ENCODE results near the gene GRWD1.
"Not testable (repeated sequence)": the region's sequence is repeated elsewhere in the genome, so short reads cannot be mapped to it uniquely, and the experiment has no call there.

The GRWD1 gene

DNA sequence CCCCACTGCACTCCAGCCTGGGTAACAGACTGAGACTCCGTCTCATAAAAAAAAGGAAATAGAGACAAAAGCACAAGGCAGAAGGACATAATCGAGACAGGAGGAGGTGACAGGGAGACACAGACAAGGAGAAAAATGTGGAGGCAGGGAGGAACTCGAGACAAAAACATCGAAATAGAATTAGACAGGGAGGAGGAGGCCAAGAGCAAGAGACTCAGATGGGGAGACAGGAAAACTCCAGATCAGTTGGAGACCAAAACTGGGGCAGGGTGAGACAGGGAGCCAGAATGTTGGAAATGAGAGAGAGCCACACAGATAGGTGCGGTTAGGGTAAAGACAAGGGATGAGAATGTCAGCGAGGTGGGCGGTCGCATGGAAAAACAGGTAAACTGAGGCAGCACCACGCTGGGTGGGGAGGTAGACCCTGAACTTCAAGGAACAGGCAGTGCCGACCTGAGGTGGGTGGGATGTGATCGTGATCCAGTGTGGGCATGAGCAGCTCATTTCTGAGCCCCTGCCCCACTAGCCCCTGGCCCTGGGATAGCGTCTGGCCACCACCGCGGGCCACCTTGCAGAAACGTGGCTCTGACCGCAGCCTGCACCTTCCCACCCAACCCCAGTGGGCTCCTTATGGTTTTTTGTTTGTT lies 38.6 kb downstream of the GRWD1 start:
- H3K18ac ChIP-seq (ENCODE audit: low read length), result no peak overlapping the region
- H2BK15ac ChIP-seq (replicated peaks; ENCODE audit: low read depth), result no peak overlapping the region
- H3K56ac ChIP-seq (ENCODE audit: low read length), result no peak overlapping the region
- no CpG with 5 or more reads among the region's 16 CpGs for WGBS (ENCODE audit: extremely low coverage, insufficient coverage, low lambda C conversion rate)
- no peaks in the 10 kb centered on the region for H3K27me3 ChIP-seq (ENCODE audit: insufficient read depth, low read length, poor library complexity)
- no peaks in the 10 kb centered on the region for H3K79me1 ChIP-seq (ENCODE audit: low read length)
- peaks cover 9% of the 10 kb centered on the region for H3K36me3 ChIP-seq (ENCODE audit: control insufficient read depth, insufficient read depth, low read length)
- no peak overlapping the region for H4K5ac ChIP-seq (ENCODE audit: low read length)
- no peak overlapping the region for H3K4me3 ChIP-seq (ENCODE audit: low read length)
- no peak overlapping the region for H2AK5ac ChIP-seq (ENCODE audit: low read length)
- H2BK120ac ChIP-seq (ENCODE audit: low read depth, low read length), result no peak overlapping the region
- H3K4me2 ChIP-seq (ENCODE audit: low read length), result no peak overlapping the region
- no peaks in the 10 kb centered on the region for H3K79me2 ChIP-seq (ENCODE audit: control insufficient read depth, insufficient read depth, low read length)
- H3K9ac ChIP-seq (ENCODE audit: low read length), result no peak overlapping the region
- no peaks in the 10 kb centered on the region for H3K4me1 ChIP-seq (ENCODE audit: control insufficient read depth, low read depth, low read length)
- no peak for DNase-seq
- H3K27ac ChIP-seq (ENCODE audit: low read depth, low read length), result no peak overlapping the region
- H2BK5ac ChIP-seq (ENCODE audit: low read length), result no peak overlapping the region
- no peak overlapping the region for H4K8ac ChIP-seq (ENCODE audit: low read depth, low read length)
- H3K23ac ChIP-seq (ENCODE audit: low read length), result no peak overlapping the region
- no peak overlapping the region for H3K4ac ChIP-seq (ENCODE audit: low read depth, low read length)

DNA sequence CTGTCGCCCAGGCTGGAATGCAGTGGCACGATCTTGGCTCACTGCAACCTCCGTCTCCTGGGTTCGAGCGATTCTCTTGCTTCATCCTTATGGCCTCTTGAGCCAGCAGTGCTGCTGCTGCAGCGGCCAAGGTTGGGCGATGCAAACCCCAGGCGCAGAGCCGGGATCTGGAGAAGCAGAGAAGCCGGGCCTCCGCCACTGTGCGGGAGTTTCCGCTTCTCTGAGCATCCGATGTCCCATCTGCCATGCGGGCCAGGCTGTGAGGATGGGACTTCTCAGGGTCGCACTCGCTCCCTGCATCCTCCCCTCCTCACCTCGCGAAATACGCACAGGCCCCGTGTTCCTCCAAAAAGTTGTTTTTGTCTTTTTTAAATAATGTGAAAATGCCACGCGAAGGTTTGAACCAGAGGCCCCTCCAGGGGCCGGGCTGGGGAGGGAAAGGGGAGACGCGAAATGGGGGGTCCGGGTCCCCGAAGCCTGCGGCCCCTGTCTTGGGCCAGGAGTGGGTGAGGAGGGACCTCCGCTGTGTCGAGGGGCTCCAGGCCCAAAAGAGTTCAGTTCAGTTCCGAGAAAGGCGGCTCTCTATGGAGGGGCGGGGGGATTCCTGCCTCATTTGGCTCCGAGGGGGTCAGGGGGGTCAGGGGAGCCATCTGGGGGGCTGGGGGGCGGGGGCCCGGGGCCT lies 39.3 kb downstream of the GRWD1 start:
- no peaks in the 10 kb centered on the region for H3K27me3 ChIP-seq (ENCODE audit: insufficient read depth, low read length, poor library complexity)
- H3K4me1 ChIP-seq (ENCODE audit: control insufficient read depth, low read depth, low read length), result no peaks in the 10 kb centered on the region
- H2BK5ac ChIP-seq (ENCODE audit: low read length), result no peak overlapping the region
- no peaks in the 10 kb centered on the region for H3K79me1 ChIP-seq (ENCODE audit: low read length)
- no peaks in the 10 kb centered on the region for H3K79me2 ChIP-seq (ENCODE audit: control insufficient read depth, insufficient read depth, low read length)
- no peak overlapping the region for H4K8ac ChIP-seq (ENCODE audit: low read depth, low read length)
- H3K9ac ChIP-seq (ENCODE audit: low read length), result no peak overlapping the region
- DNase-seq, result no peak
- no peak overlapping the region for H3K18ac ChIP-seq (ENCODE audit: low read length)
- H3K23ac ChIP-seq (ENCODE audit: low read length), result no peak overlapping the region
- H3K56ac ChIP-seq (ENCODE audit: low read length), result no peak overlapping the region
- no peak overlapping the region for H2AK5ac ChIP-seq (ENCODE audit: low read length)
- no peak overlapping the region for H3K4me2 ChIP-seq (ENCODE audit: low read length)
- no peak overlapping the region for H3K4ac ChIP-seq (ENCODE audit: low read depth, low read length)
- H4K5ac ChIP-seq (ENCODE audit: low read length), result no peak overlapping the region
- no CpG with 5 or more reads among the region's 37 CpGs for WGBS (ENCODE audit: extremely low coverage, insufficient coverage, low lambda C conversion rate)
- H3K27ac ChIP-seq (ENCODE audit: low read depth, low read length), result no peak overlapping the region
- no peak overlapping the region for H2BK15ac ChIP-seq (replicated peaks; ENCODE audit: low read depth)
- no peak overlapping the region for H3K4me3 ChIP-seq (ENCODE audit: low read length)
- no peak overlapping the region for H2BK120ac ChIP-seq (ENCODE audit: low read depth, low read length)
- H3K36me3 ChIP-seq (ENCODE audit: control insufficient read depth, insufficient read depth, low read length), result peaks cover 2% of the 10 kb centered on the region

DNA sequence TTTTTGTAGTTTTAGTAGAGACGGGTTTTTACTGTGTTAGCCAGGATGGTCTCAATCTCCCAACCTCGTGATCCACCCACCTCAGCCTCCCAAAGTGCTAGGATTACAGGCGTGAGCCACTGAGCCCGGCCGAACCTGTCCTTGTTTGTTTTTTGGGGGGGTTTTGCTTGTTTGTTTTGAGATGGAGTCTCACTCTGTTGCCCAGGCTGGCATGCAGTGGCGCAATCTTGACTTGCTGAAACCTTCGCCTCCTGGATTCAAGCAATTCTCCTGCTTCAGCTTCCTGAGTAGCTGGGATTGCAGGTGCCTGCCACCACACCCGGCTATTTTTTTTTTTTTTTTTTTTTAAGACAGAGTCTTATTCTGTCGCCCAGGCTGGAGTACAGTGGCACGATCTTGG lies 40.9 kb downstream of the GRWD1 start:
- not testable (repeated sequence) for DNase-seq; H3K4ac ChIP-seq (ENCODE audit: low read depth, low read length); H4K8ac ChIP-seq (ENCODE audit: low read depth, low read length); H2AK5ac ChIP-seq (ENCODE audit: low read length); H2BK15ac ChIP-seq (replicated peaks; ENCODE audit: low read depth); H3K9ac ChIP-seq (ENCODE audit: low read length); H3K79me1 ChIP-seq (ENCODE audit: low read length); H3K4me2 ChIP-seq (ENCODE audit: low read length); H3K27ac ChIP-seq (ENCODE audit: low read depth, low read length); H3K79me2 ChIP-seq (ENCODE audit: control insufficient read depth, insufficient read depth, low read length); H3K36me3 ChIP-seq (ENCODE audit: control insufficient read depth, insufficient read depth, low read length); H3K56ac ChIP-seq (ENCODE audit: low read length); H3K18ac ChIP-seq (ENCODE audit: low read length); H3K4me1 ChIP-seq (ENCODE audit: control insufficient read depth, low read depth, low read length); H4K5ac ChIP-seq (ENCODE audit: low read length); H3K27me3 ChIP-seq (ENCODE audit: insufficient read depth, low read length, poor library complexity); H3K23ac ChIP-seq (ENCODE audit: low read length); H2BK5ac ChIP-seq (ENCODE audit: low read length); H2BK120ac ChIP-seq (ENCODE audit: low read depth, low read length); H3K4me3 ChIP-seq (ENCODE audit: low read length)
- WGBS (ENCODE audit: extremely low coverage, insufficient coverage, low lambda C conversion rate), result no CpG with 5 or more reads among the region's 10 CpGs

DNA sequence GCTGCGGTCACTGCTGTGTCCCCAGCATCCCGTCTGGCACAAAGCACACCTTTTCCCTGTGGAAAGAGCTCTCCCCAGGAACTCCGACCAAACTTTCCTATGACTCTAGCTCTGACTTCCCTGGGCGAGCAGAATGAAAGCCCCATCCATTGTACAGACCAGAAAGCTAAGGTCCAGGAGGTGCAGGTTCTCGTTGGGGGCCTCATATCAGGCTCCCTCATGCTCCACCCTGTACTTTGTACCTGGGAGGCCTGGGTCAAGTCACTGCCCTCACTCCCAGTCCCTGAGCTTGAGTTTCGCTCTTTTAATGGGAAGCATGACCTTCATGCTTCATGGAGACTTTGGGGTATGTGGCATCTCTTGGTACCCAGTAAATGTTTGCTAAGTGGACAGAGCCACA lies 41.8 kb downstream of the GRWD1 start:
- H3K79me2 ChIP-seq (ENCODE audit: control insufficient read depth, insufficient read depth, low read length), result no peaks in the 10 kb centered on the region
- H4K5ac ChIP-seq (ENCODE audit: low read length), result no peak overlapping the region
- no peaks in the 10 kb centered on the region for H3K27me3 ChIP-seq (ENCODE audit: insufficient read depth, low read length, poor library complexity)
- H3K56ac ChIP-seq (ENCODE audit: low read length), result no peak overlapping the region
- H3K18ac ChIP-seq (ENCODE audit: low read length), result no peak overlapping the region
- no peak overlapping the region for H2BK5ac ChIP-seq (ENCODE audit: low read length)
- no peak overlapping the region for H2AK5ac ChIP-seq (ENCODE audit: low read length)
- no peaks in the 10 kb centered on the region for H3K79me1 ChIP-seq (ENCODE audit: low read length)
- H3K4ac ChIP-seq (ENCODE audit: low read depth, low read length), result no peak overlapping the region
- no peak overlapping the region for H4K8ac ChIP-seq (ENCODE audit: low read depth, low read length)
- H3K4me2 ChIP-seq (ENCODE audit: low read length), result no peak overlapping the region
- no peak overlapping the region for H3K9ac ChIP-seq (ENCODE audit: low read length)
- H3K23ac ChIP-seq (ENCODE audit: low read length), result no peak overlapping the region
- H3K27ac ChIP-seq (ENCODE audit: low read depth, low read length), result no peak overlapping the region
- no peaks in the 10 kb centered on the region for H3K4me1 ChIP-seq (ENCODE audit: control insufficient read depth, low read depth, low read length)
- WGBS (ENCODE audit: extremely low coverage, insufficient coverage, low lambda C conversion rate), result no CpG with 5 or more reads among the region's 6 CpGs
- H2BK15ac ChIP-seq (replicated peaks; ENCODE audit: low read depth), result no peak overlapping the region
- no peak overlapping the region for H2BK120ac ChIP-seq (ENCODE audit: low read depth, low read length)
- no peak overlapping the region for H3K4me3 ChIP-seq (ENCODE audit: low read length)
- DNase-seq, result no peak
- no peaks in the 10 kb centered on the region for H3K36me3 ChIP-seq (ENCODE audit: control insufficient read depth, insufficient read depth, low read length)

DNA sequence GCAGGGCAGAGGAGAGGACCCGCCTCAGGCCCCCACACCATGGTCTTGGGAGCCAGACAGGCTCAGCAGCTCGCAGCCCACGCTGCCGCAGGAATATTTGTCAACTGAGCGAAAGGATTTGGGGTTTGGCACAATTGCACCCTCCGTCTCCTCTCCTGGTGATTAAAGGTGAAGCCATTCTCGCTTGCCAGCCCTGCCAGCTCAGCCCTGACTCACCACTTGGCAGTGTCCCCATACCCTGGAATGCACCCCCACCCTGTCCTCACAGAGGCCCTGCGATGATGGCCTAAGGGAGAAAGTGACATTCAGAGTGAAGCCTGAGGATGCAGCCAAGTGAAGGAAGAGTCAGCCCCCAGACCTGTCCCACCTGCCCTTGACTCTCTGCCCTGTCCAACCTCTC lies 42.2 kb downstream of the GRWD1 start:
- H3K23ac ChIP-seq (ENCODE audit: low read length), result no peak overlapping the region
- H3K27ac ChIP-seq (ENCODE audit: low read depth, low read length), result no peak overlapping the region
- H3K18ac ChIP-seq (ENCODE audit: low read length), result no peak overlapping the region
- no peak overlapping the region for H2BK120ac ChIP-seq (ENCODE audit: low read depth, low read length)
- H3K56ac ChIP-seq (ENCODE audit: low read length), result no peak overlapping the region
- no peak overlapping the region for H4K5ac ChIP-seq (ENCODE audit: low read length)
- H3K36me3 ChIP-seq (ENCODE audit: control insufficient read depth, insufficient read depth, low read length), result no peaks in the 10 kb centered on the region
- H3K4me1 ChIP-seq (ENCODE audit: control insufficient read depth, low read depth, low read length), result no peaks in the 10 kb centered on the region
- H2BK15ac ChIP-seq (replicated peaks; ENCODE audit: low read depth), result no peak overlapping the region
- H3K79me1 ChIP-seq (ENCODE audit: low read length), result no peaks in the 10 kb centered on the region
- H3K4ac ChIP-seq (ENCODE audit: low read depth, low read length), result no peak overlapping the region
- no peak overlapping the region for H2AK5ac ChIP-seq (ENCODE audit: low read length)
- H3K9ac ChIP-seq (ENCODE audit: low read length), result no peak overlapping the region
- H3K27me3 ChIP-seq (ENCODE audit: insufficient read depth, low read length, poor library complexity), result no peaks in the 10 kb centered on the region
- H3K4me3 ChIP-seq (ENCODE audit: low read length), result no peak overlapping the region
- WGBS (ENCODE audit: extremely low coverage, insufficient coverage, low lambda C conversion rate), result no CpG with 5 or more reads among the region's 8 CpGs
- no peak overlapping the region for H4K8ac ChIP-seq (ENCODE audit: low read depth, low read length)
- DNase-seq, result no peak
- H3K4me2 ChIP-seq (ENCODE audit: low read length), result no peak overlapping the region
- no peak overlapping the region for H2BK5ac ChIP-seq (ENCODE audit: low read length)
- H3K79me2 ChIP-seq (ENCODE audit: control insufficient read depth, insufficient read depth, low read length), result no peaks in the 10 kb centered on the region

DNA sequence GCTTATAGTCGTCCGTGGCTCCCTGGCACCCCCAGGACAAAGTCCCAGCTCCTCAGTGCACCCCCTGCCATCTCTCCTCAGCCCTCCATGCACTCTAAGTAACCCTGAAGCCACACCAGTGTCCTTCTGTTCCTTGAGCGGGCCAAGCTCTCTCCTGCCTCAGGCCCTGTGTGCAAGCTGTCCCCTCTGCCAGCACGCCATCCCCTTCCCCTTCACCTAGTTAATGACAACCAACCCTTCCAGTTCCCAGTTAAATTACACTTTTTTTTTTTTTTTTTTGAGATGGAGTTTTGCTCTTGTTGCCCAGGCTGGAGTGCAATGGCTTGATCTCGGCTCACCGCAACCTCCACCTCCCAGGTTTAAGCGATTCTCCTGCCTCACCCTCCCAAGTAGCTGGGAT lies 42.7 kb downstream of the GRWD1 start:
- not testable (repeated sequence) for H3K56ac ChIP-seq (ENCODE audit: low read length)

More for the DNA sequence above, 42.7 kb downstream of the GRWD1 start:
- H3K4ac ChIP-seq (ENCODE audit: low read depth, low read length); H2BK120ac ChIP-seq (ENCODE audit: low read depth, low read length); H3K4me2 ChIP-seq (ENCODE audit: low read length); H3K36me3 ChIP-seq (ENCODE audit: control insufficient read depth, insufficient read depth, low read length); H2BK5ac ChIP-seq (ENCODE audit: low read length); H3K4me3 ChIP-seq (ENCODE audit: low read length); H3K27me3 ChIP-seq (ENCODE audit: insufficient read depth, low read length, poor library complexity); H3K23ac ChIP-seq (ENCODE audit: low read length); H3K79me2 ChIP-seq (ENCODE audit: control insufficient read depth, insufficient read depth, low read length); H3K27ac ChIP-seq (ENCODE audit: low read depth, low read length); H3K79me1 ChIP-seq (ENCODE audit: low read length); H2AK5ac ChIP-seq (ENCODE audit: low read length); H3K4me1 ChIP-seq (ENCODE audit: control insufficient read depth, low read depth, low read length); H3K18ac ChIP-seq (ENCODE audit: low read length); H4K8ac ChIP-seq (ENCODE audit: low read depth, low read length); H4K5ac ChIP-seq (ENCODE audit: low read length); H3K9ac ChIP-seq (ENCODE audit: low read length); H2BK15ac ChIP-seq (replicated peaks; ENCODE audit: low read depth); DNase-seq: not testable (repeated sequence)
- WGBS (ENCODE audit: extremely low coverage, insufficient coverage, low lambda C conversion rate), result no CpG with 5 or more reads among the region's 7 CpGs

Data from mesendoderm (in vitro differentiated cells).